Natural killer cell (primary cell): ENCODE measurements around the gene S1PR4. TPM values are rescaled to one million over a fixed set of nuclear protein-coding genes. Genes with fewer than 3 reads are reported as not detected.
A peak's percentile ranks its signal among the peaks of the same experiment; 100 is the strongest.
"Not testable (repeated sequence)": the region's sequence is repeated elsewhere in the genome, so short reads cannot be mapped to it uniquely, and the experiment has no call there.

Experiments used
- ATAC-seq, 3 donors: fragments of 150-1000 bp in 2 of 3; fragments of 200-7000 bp in 1 of 3; cut with Tn5 transposase; 1 replicate in 1 of 3; 2 replicates in 2 of 3; pipeline ENCODE4 v1.10.0; 2021; ENCODE audit warnings: mild to moderate bottlenecking in 2 of 3, moderate library complexity in 2 of 3
- DNase-seq, 2 donors: peaks; one replicate each; pipeline versions ENCODE4 v3.0.0 to v3.0.0-alpha.2; 2013 to 2021; ENCODE audit warnings: mixed read lengths in 1 of 2
- H3K27ac ChIP-seq: one replicate; pipeline ENCODE4 v1.5.1; 2013; ENCODE audit warnings: mild to moderate bottlenecking, low read length
- H3K27me3 ChIP-seq: one replicate; pipeline ENCODE4 v1.6.1; 2013; ENCODE audit warnings: low read length; ENCODE audit not compliant: control insufficient read depth, insufficient read depth
- H3K36me3 ChIP-seq: one replicate; pipeline ENCODE4 v1.6.1; 2013; ENCODE audit warnings: low read length; ENCODE audit not compliant: control insufficient read depth, insufficient read depth
- H3K4me1 ChIP-seq: one replicate; pipeline ENCODE4 v1.6.1; 2013; ENCODE audit warnings: low read length; ENCODE audit not compliant: control insufficient read depth, insufficient read depth
- H3K4me3 ChIP-seq: one replicate; pipeline ENCODE4 v1.5.1; 2013; ENCODE audit warnings: low read length
- H3K9me3 ChIP-seq: one replicate; pipeline ENCODE4 v1.6.1; 2013; ENCODE audit warnings: low read length; ENCODE audit not compliant: control insufficient read depth, insufficient read depth
- H3K27ac Mint-ChIP-seq, 2 donors: one replicate each; pipeline ENCODE4 v1.8.0; 2022; ENCODE audit warnings: mild to moderate bottlenecking in 2 of 2, mixed read lengths in 2 of 2, moderate library complexity in 1 of 2
- H3K27me3 Mint-ChIP-seq, 2 donors: one replicate each; pipeline ENCODE4 v1.8.0; 2022; ENCODE audit warnings: low read depth in 2 of 2, mixed read lengths in 2 of 2
- H3K36me3 Mint-ChIP-seq: one replicate; pipeline ENCODE4 v1.8.0; 2022; ENCODE audit warnings: mixed read lengths
- H3K4me1 Mint-ChIP-seq, 2 donors: one replicate each; pipeline ENCODE4 v1.8.0; 2022; ENCODE audit warnings: mixed read lengths in 2 of 2
- H3K4me3 Mint-ChIP-seq: one replicate; pipeline ENCODE4 v1.8.0; 2022; ENCODE audit warnings: mild to moderate bottlenecking, moderate library complexity, mixed read lengths
- H3K9me3 Mint-ChIP-seq, 2 donors: one replicate each; pipeline ENCODE4 v1.8.0; 2022; ENCODE audit warnings: mixed read lengths in 2 of 2
- CTCF ChIP-seq: fragments of 200-600 bp; IDR thresholded peaks from one replicate; pipeline ENCODE4 v1.8.0; 2022; ENCODE audit warnings: antibody characterized with exemption
- WGBS: methylation state at CpG from one replicate; pipeline ENCODE4 v1.1.7; 2013; ENCODE audit warnings: missing lambda C conversion rate; ENCODE audit not compliant: insufficient coverage; 5-methylcytosine and 5-hydroxymethylcytosine counted together
- intact Hi-C: fragments of 100-400 bp; cut with micrococcal nuclease; formaldehyde crosslinking; loops from one replicate; pipeline ENCODE4 v1.14.2; 2022
- total RNA-seq, 4 donors: library from RNA; stranded (reverse); fragments of 120-200 nt in 1 of 4; gene quantifications; one replicate each; pipeline versions ENCODE4 v1.2.3 to v1.2.4, GENCODE V29; 2013 to 2022

The S1PR4 gene
- total RNA-seq, 3 donors from 2014 or later (not counting 1 experiment from before 2014, with no cell fraction given): 37.1 to 60.4 (median 51.7) TPM

DNA sequence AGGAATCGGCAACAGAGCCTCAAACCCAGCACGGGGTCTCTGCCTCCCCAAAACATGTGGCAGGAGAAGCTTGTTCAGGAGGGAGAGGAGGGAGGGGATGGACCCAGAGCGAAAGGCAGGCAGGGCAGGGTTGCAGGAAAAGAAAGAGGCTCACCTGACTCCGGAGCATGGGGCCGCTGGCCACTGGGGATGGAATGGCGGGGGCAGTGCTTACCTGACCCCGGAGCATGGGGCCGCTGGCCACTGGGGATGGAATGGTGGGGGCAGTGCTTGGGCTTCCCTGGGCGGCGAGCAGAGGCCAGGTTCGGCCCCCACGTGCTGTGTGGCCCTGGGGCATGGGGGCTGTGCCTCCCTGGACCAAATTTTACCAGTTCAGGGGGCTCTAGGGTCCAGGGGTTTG, 32.6 kb downstream of the S1PR4 start:
- H3K4me3 ChIP-seq: no peak overlapping the region
- no peak overlapping the region for H3K4me3 Mint-ChIP-seq
- ATAC-seq (no peak), DNase-seq (no peak)
- peaks cover 13% of the 10 kb centered on the region for H3K36me3 ChIP-seq
- no peaks in the 10 kb centered on the region for H3K27me3 ChIP-seq
- TF ChIP-seq CTCF: no peak
- no peaks in the 10 kb centered on the region for H3K9me3 Mint-ChIP-seq
- H3K27ac ChIP-seq: no peak overlapping the region
- H3K36me3 Mint-ChIP-seq: no peaks in the 10 kb centered on the region
- no peaks in the 10 kb centered on the region for H3K9me3 ChIP-seq
- H3K27me3 Mint-ChIP-seq: no peaks in the 10 kb centered on the region
- H3K4me1 Mint-ChIP-seq: peaks cover 0 to 5% of the 10 kb centered on the region in 2 donors
- H3K27ac Mint-ChIP-seq: peak overlapping the region in 1 of 2 donors; percentile 24
- 73% methylated on average over 12 of the region's 12 CpGs for WGBS
- H3K4me1 ChIP-seq: no peaks in the 10 kb centered on the region
- intact Hi-C loops: loop anchor here (5.0 kb wide), 1 partner anchor 259 kb away; no protein-coding TSS in a partner anchor

- H3K9me3 Mint-ChIP-seq: no peaks in the 10 kb centered on the region
- H3K27ac Mint-ChIP-seq: no peak overlapping the region
- no peaks in the 10 kb centered on the region for H3K27me3 ChIP-seq
Observed at GRCh38 chr19:3213159-3213558, 34.6 kb downstream of the S1PR4 start.

GRCh38 chr19:3216874-3217273, 38.3 kb downstream of the S1PR4 start:
- no peaks in the 10 kb centered on the region for H3K27me3 ChIP-seq
- H3K27ac ChIP-seq: no peak overlapping the region
- H3K36me3 ChIP-seq: no peaks in the 10 kb centered on the region
- ATAC-seq (no peak), DNase-seq (no peak)
- WGBS: 98% methylated on average over 5 of the region's 5 CpGs
- no peak overlapping the region for H3K27ac Mint-ChIP-seq
- H3K36me3 Mint-ChIP-seq: no peaks in the 10 kb centered on the region
- H3K9me3 ChIP-seq: no peaks in the 10 kb centered on the region
- no peak overlapping the region for H3K4me3 Mint-ChIP-seq
- no peaks in the 10 kb centered on the region for H3K27me3 Mint-ChIP-seq
- no peak for TF ChIP-seq CTCF
- intact Hi-C loops: no loop called here
- H3K4me3 ChIP-seq: no peak overlapping the region
- no peaks in the 10 kb centered on the region for H3K4me1 Mint-ChIP-seq
- no peaks in the 10 kb centered on the region for H3K4me1 ChIP-seq
- H3K9me3 Mint-ChIP-seq: no peaks in the 10 kb centered on the region

More at GRCh38 chr19:3213159-3213558, 34.6 kb downstream of the S1PR4 start:
- ATAC-seq (no peak), DNase-seq (no peak)
- no peak overlapping the region for H3K4me3 ChIP-seq
- 98% methylated on average over 7 of the region's 7 CpGs for WGBS
- Mint-ChIP-seq H3K4me3 (no peak overlapping the region), H3K36me3 (no peaks in the 10 kb centered on the region), H3K27me3 (no peaks in the 10 kb centered on the region), H3K4me1 (peaks cover 0 to 5% of the 10 kb centered on the region in 2 donors)
- H3K4me1 ChIP-seq: no peaks in the 10 kb centered on the region
- H3K36me3 ChIP-seq: peaks cover under 1% of the 10 kb centered on the region
- no peaks in the 10 kb centered on the region for H3K9me3 ChIP-seq
- H3K27ac ChIP-seq: no peak overlapping the region
- TF ChIP-seq CTCF: no peak
- intact Hi-C loops: loop anchor here (5.0 kb wide), 1 partner anchor 261 kb away; no protein-coding TSS in a partner anchor

DNA sequence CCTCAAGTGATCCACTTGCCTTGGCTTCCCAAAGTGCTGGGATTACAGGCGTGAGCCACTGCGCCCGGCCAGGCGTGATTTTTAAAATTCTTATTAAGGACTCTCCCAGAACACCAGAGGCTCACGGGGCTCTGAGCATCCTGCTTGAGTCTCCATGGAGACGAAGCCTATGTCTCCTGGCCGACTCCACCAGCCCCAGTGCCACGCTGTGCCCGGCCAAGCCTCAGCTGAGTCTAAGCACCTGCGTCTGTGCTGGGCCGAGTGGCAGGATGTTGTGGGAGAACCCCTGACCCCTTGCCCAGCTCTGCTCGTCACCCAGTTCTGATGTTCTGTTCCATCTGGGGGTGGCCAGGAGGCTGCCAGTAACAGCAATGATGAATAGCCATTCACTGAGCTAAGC, 42.0 kb downstream of the S1PR4 start:
- Histone ChIP-seq H3K4me1 (peaks cover 5% of the 10 kb centered on the region), H3K36me3 (no peaks in the 10 kb centered on the region), H3K27ac (no peak overlapping the region), H3K9me3 (no peaks in the 10 kb centered on the region), H3K4me3 (no peak overlapping the region), H3K27me3 (peaks cover 10% of the 10 kb centered on the region)
- no peak for TF ChIP-seq CTCF
- Mint-ChIP-seq H3K4me1 (no peaks in the 10 kb centered on the region), H3K9me3 (no peaks in the 10 kb centered on the region), H3K36me3 (no peaks in the 10 kb centered on the region), H3K4me3 (no peak overlapping the region), H3K27ac (no peak overlapping the region), H3K27me3 (peaks cover 0 to 7% of the 10 kb centered on the region in 2 donors)
- intact Hi-C loops: no loop called here
- no peak for DNase-seq
- ATAC-seq: no peak
- WGBS: 79% methylated on average over 12 of the region's 12 CpGs

DNA sequence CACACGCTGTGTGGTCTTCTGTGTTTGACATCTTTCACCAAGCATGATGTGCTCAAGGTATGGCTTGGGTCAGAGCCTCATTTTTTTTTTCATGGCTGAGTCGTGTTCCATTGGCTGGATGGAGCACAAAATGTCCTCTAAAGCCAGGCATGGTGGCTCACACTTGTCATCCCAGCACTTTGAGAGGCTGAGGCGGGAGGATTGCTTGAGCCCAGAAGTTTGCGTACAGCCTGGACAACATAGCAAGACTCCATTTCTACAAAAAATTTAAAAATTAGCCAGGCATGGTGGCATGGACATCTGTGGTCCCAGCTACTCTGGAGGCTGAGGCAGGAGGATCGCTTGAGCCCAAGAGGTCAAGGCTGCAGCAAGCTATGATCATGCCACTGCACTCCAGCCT, 43.0 kb downstream of the S1PR4 start:
- H3K27ac ChIP-seq, H3K36me3 ChIP-seq, H3K9me3 Mint-ChIP-seq, ATAC-seq, H3K27ac Mint-ChIP-seq, H3K9me3 ChIP-seq, intact Hi-C loops, H3K36me3 Mint-ChIP-seq, DNase-seq, H3K4me3 ChIP-seq, H3K4me3 Mint-ChIP-seq, H3K4me1 Mint-ChIP-seq, H3K4me1 ChIP-seq: not testable (repeated sequence)
- H3K27me3 ChIP-seq: peaks cover 15% of the 10 kb centered on the region
- WGBS: 90% methylated on average over 5 of the region's 5 CpGs
- H3K27me3 Mint-ChIP-seq: peaks cover 0 to 13% of the 10 kb centered on the region in 2 donors
